Measurements from ENCODE around the gene ISX. TPM values are rescaled to one million over a fixed set of nuclear protein-coding genes. Genes with fewer than 3 reads are reported as not detected.

The ISX gene
- polyA plus RNA-seq, 1 donor from 2014 or later: not detected

DNA sequence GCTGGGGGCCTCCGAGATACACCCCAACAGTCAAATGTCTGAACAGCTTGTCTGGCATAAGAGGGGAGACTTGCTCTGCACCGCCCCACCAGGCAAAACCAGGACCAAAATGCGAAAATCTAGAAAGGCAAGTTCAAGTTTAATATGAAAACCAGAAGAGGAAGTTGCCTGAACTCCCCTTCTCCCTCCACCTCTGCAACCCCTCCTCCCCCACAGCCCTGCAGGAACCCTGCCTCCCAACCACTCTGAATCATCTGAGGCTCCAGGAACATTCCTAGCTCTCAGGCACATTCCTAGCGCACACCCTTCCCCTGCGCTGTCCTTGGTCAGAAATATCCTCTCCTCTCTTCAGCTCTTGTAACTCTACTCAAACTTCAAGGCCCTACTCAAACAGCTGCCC lies 36.7 kb downstream of the ISX start:
- no peak overlapping the region for H3K9ac ChIP-seq (ENCODE audit: low read length)
- H3K4me2 ChIP-seq (ENCODE audit: low read length): no peak overlapping the region

DNA sequence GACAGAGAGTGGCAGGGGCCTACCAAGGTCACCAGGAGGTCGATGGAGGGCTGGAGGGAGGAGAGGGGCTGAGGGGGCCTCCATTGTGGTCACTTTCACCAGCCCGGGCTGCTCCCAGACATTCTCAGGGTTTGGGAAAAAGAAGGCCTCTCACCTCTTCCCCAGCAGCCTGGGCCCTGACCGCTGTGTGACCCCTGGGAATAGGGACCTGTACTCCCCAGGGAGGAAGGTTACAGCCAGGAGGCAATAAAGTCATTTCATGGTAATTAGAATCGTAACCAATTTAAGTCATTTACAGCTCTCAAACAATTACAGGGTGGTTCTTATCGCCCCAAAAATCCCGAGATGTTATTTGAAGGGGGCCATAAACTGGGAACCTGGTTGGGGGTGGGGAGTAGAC lies 37.8 kb downstream of the ISX start:
- H3F3A ChIP-seq (ENCODE audit: insufficient read depth, low read length, poor library complexity, severe bottlenecking): no peaks in the 10 kb centered on the region
- H3K9me2 ChIP-seq (ENCODE audit: insufficient read depth, low read length): no peaks in the 10 kb centered on the region
- H3K9ac ChIP-seq (ENCODE audit: low read length): no peak overlapping the region
- H3K27ac ChIP-seq (ENCODE audit: low read length): no peak overlapping the region
- no peak overlapping the region for H3K4me2 ChIP-seq (ENCODE audit: low read length)
- H2AFZ ChIP-seq (ENCODE audit: low read depth, low read length): no peak overlapping the region
- H3K4me3 ChIP-seq (ENCODE audit: low read length): no peak overlapping the region
- no peaks in the 10 kb centered on the region for H3K27me3 ChIP-seq (ENCODE audit: insufficient read depth, low read depth, low read length)
- no peak for TF ChIP-seq SMC3 (conservative IDR thresholded peaks at IDR 0.05; ENCODE audit: poor library complexity)
- no peak for TF ChIP-seq EZH2 (IDR thresholded peaks at IDR 0.05; ENCODE audit: borderline replicate concordance, insufficient read depth, low read length, poor library complexity, severe bottlenecking)
- TF ChIP-seq MXI1 (conservative IDR thresholded peaks at IDR 0.05; ENCODE audit: poor library complexity, severe bottlenecking): no peak
- TF ChIP-seq, protein P1, sequence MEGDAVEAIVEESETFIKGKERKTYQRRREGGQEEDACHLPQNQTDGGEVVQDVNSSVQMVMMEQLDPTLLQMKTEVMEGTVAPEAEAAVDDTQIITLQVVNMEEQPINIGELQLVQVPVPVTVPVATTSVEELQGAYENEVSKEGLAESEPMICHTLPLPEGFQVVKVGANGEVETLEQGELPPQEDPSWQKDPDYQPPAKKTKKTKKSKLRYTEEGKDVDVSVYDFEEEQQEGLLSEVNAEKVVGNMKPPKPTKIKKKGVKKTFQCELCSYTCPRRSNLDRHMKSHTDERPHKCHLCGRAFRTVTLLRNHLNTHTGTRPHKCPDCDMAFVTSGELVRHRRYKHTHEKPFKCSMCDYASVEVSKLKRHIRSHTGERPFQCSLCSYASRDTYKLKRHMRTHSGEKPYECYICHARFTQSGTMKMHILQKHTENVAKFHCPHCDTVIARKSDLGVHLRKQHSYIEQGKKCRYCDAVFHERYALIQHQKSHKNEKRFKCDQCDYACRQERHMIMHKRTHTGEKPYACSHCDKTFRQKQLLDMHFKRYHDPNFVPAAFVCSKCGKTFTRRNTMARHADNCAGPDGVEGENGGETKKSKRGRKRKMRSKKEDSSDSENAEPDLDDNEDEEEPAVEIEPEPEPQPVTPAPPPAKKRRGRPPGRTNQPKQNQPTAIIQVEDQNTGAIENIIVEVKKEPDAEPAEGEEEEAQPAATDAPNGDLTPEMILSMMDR (IDR thresholded peaks at IDR 0.05; ENCODE audit: poor library complexity, severe bottlenecking): no peak
- TF ChIP-seq, protein P2, sequence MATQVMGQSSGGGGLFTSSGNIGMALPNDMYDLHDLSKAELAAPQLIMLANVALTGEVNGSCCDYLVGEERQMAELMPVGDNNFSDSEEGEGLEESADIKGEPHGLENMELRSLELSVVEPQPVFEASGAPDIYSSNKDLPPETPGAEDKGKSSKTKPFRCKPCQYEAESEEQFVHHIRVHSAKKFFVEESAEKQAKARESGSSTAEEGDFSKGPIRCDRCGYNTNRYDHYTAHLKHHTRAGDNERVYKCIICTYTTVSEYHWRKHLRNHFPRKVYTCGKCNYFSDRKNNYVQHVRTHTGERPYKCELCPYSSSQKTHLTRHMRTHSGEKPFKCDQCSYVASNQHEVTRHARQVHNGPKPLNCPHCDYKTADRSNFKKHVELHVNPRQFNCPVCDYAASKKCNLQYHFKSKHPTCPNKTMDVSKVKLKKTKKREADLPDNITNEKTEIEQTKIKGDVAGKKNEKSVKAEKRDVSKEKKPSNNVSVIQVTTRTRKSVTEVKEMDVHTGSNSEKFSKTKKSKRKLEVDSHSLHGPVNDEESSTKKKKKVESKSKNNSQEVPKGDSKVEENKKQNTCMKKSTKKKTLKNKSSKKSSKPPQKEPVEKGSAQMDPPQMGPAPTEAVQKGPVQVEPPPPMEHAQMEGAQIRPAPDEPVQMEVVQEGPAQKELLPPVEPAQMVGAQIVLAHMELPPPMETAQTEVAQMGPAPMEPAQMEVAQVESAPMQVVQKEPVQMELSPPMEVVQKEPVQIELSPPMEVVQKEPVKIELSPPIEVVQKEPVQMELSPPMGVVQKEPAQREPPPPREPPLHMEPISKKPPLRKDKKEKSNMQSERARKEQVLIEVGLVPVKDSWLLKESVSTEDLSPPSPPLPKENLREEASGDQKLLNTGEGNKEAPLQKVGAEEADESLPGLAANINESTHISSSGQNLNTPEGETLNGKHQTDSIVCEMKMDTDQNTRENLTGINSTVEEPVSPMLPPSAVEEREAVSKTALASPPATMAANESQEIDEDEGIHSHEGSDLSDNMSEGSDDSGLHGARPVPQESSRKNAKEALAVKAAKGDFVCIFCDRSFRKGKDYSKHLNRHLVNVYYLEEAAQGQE (IDR thresholded peaks at IDR 0.05; ENCODE audit: borderline replicate concordance): no peak
- TF ChIP-seq EP300 (conservative IDR thresholded peaks at IDR 0.05; ENCODE audit: poor library complexity, severe bottlenecking): no peak
- no peaks in the 10 kb centered on the region for H3K79me2 ChIP-seq (replicated peaks; ENCODE audit: insufficient read depth, low read length)
- H3K36me3 ChIP-seq (ENCODE audit: insufficient read depth, low read length): no peaks in the 10 kb centered on the region
- H3K9me3 ChIP-seq (ENCODE audit: low read length): peaks cover 10% of the 10 kb centered on the region
- no peaks in the 10 kb centered on the region for H4K20me1 ChIP-seq (ENCODE audit: insufficient read depth)

More for the DNA sequence above, 36.7 kb downstream of the ISX start:
- no peak overlapping the region for H3K4me3 ChIP-seq (ENCODE audit: low read length)
- peaks cover 9% of the 10 kb centered on the region for H3K9me3 ChIP-seq (ENCODE audit: low read length)
- H3K79me2 ChIP-seq (replicated peaks; ENCODE audit: insufficient read depth, low read length): no peaks in the 10 kb centered on the region
- H3K9me2 ChIP-seq (ENCODE audit: insufficient read depth, low read length): no peaks in the 10 kb centered on the region
- TF ChIP-seq MXI1 (conservative IDR thresholded peaks at IDR 0.05; ENCODE audit: poor library complexity, severe bottlenecking): no peak
- no peak for TF ChIP-seq POLR2AphosphoS5 (IDR thresholded peaks at IDR 0.05)
- no peak for TF ChIP-seq EP300 (conservative IDR thresholded peaks at IDR 0.05; ENCODE audit: poor library complexity, severe bottlenecking)
- no peak for TF ChIP-seq SMC3 (conservative IDR thresholded peaks at IDR 0.05; ENCODE audit: poor library complexity)
- no peak for TF ChIP-seq RAD21 (conservative IDR thresholded peaks at IDR 0.05)
- TF ChIP-seq, protein P1 (IDR thresholded peaks at IDR 0.05; ENCODE audit: poor library complexity, severe bottlenecking): no peak
- TF ChIP-seq, protein P2 (IDR thresholded peaks at IDR 0.05; ENCODE audit: borderline replicate concordance): no peak
- TF ChIP-seq EZH2 (IDR thresholded peaks at IDR 0.05; ENCODE audit: borderline replicate concordance, insufficient read depth, low read length, poor library complexity, severe bottlenecking): no peak
- no peak for TF ChIP-seq TAF1 (IDR thresholded peaks at IDR 0.05; ENCODE audit: low read depth)
- H3K36me3 ChIP-seq (ENCODE audit: insufficient read depth, low read length): no peaks in the 10 kb centered on the region
- H3F3A ChIP-seq (ENCODE audit: insufficient read depth, low read length, poor library complexity, severe bottlenecking): no peaks in the 10 kb centered on the region
- no peaks in the 10 kb centered on the region for H4K20me1 ChIP-seq (ENCODE audit: insufficient read depth)
- H2AFZ ChIP-seq (ENCODE audit: low read depth, low read length): no peak overlapping the region
- no peaks in the 10 kb centered on the region for H3K27me3 ChIP-seq (ENCODE audit: insufficient read depth, low read depth, low read length)
- no peak overlapping the region for H3K27ac ChIP-seq (ENCODE audit: low read length)
